A673 (cell line): ENCODE measurements around the gene LDB2.

ENCODE experiments used
- CTCF ChIP-seq: fragments of 300-800, 200-600 bp; sonication (generic); conservative IDR thresholded peaks from 2 replicates; pipeline ENCODE4 v1.5.1; 2017; ENCODE audit warnings: low read depth, mild to moderate bottlenecking, antibody characterized with exemption, low read length, moderate library complexity, mixed read lengths
- EZH2 ChIP-seq: fragments of 200-600 bp; sonication (generic); IDR thresholded peaks from 2 replicates; pipeline ENCODE4 v1.6.1; 2017; ENCODE audit warnings: borderline replicate concordance, low read depth, mild to moderate bottlenecking, mixed read lengths, antibody characterized with exemption, low read length; ENCODE audit not compliant: poor library complexity, severe bottlenecking

- TF ChIP-seq CTCF (no peak), EZH2 (no peak)
Measured at GRCh38 chr4:16692046-16692445, 206.4 kb downstream of the LDB2 start.
